ENCODE results near the gene SCN2A.
A peak's percentile ranks its signal among the peaks of the same experiment; 100 is the strongest.
"Not testable (repeated sequence)": the region's sequence is repeated elsewhere in the genome, so short reads cannot be mapped to it uniquely, and the experiment has no call there.

The SCN2A gene

GRCh38 chr2:165382362-165382761, 143.1 kb downstream of the SCN2A start:
- no peak for ATAC-seq (replicated peaks)
- no peaks in the 10 kb centered on the region for H3K9me3 Mint-ChIP-seq
- H3K4me1 Mint-ChIP-seq (ENCODE audit: low read depth in 2 of 2) = no peaks in the 10 kb centered on the region
- no peak overlapping the region for H3K4me3 Mint-ChIP-seq
- no peaks in the 10 kb centered on the region for H3K36me3 Mint-ChIP-seq (ENCODE audit: insufficient read depth)
- peaks cover 0 to 24% of the 10 kb centered on the region in 2 donors for H3K27me3 Mint-ChIP-seq
- H3K27ac Mint-ChIP-seq = no peak overlapping the region
- DNase-seq = no peak

DNA sequence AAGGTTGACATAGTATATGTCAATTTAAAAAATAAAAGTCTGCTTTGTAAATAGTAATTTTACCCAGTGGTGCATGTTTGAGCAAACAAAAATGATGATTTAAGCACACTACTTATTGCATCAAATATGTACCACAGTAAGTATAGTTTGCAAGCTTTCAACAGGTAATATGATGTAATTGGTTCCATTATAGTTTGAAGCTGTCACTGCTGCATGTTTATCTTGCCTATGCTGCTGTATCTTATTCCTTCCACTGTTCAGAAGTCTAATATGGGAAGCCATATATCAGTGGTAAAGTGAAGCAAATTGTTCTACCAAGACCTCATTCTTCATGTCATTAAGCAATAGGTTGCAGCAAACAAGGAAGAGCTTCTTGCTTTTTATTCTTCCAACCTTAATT, 151.7 kb downstream of the SCN2A start:
- no peaks in the 10 kb centered on the region for H3K9me3 Mint-ChIP-seq

GRCh38 chr2:165391791-165392190, 152.6 kb downstream of the SCN2A start:
- Mint-ChIP-seq H3K36me3 (ENCODE audit: insufficient read depth) (no peaks in the 10 kb centered on the region), H3K4me3 (peak overlapping the region in 1 of 2 donors; percentile 13), H3K27ac (no peak overlapping the region), H3K27me3 (peaks cover 7 to 20% of the 10 kb centered on the region in 2 donors), H3K9me3 (no peaks in the 10 kb centered on the region), H3K4me1 (ENCODE audit: low read depth in 2 of 2) (peaks cover 0 to 3% of the 10 kb centered on the region in 2 donors)
- no peak for ATAC-seq (replicated peaks)
- DNase-seq = no peak

More for the DNA sequence above, 151.7 kb downstream of the SCN2A start:
- Mint-ChIP-seq H3K4me3 (no peak overlapping the region), H3K27ac (no peak overlapping the region), H3K4me1 (ENCODE audit: low read depth in 2 of 2) (peaks cover 0 to 3% of the 10 kb centered on the region in 2 donors), H3K27me3 (peaks cover 7 to 15% of the 10 kb centered on the region in 2 donors), H3K36me3 (ENCODE audit: insufficient read depth) (no peaks in the 10 kb centered on the region)
- ATAC-seq (replicated peaks) (no peak), DNase-seq (no peak)

DNA sequence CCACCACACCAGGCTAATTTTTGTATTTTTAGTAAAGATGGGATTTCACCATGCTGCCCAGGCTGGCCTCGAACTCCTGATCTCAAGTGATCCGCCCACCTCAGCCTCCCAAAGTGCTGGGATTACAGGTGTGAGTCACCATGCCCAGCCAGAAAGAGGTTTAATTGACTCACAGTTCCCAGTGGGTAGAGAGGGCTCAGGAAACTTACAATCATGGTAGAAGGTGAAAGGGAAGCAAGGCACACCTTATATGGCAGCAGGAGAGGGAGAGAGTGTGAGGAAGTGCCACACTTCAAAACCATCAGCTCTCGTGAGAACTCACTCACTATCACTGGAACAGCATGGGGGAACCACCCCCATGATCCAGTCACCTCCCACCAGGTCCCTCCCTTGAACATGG, 159.4 kb downstream of the SCN2A start:
- H3K9me3 Mint-ChIP-seq; H3K36me3 Mint-ChIP-seq (ENCODE audit: insufficient read depth); DNase-seq; H3K4me1 Mint-ChIP-seq (ENCODE audit: low read depth in 2 of 2); ATAC-seq (replicated peaks); H3K27ac Mint-ChIP-seq; H3K4me3 Mint-ChIP-seq: not testable (repeated sequence)
- H3K27me3 Mint-ChIP-seq = peaks cover 24 to 26% of the 10 kb centered on the region in 2 donors

- Mint-ChIP-seq H3K4me3 (no peak overlapping the region), H3K9me3 (no peaks in the 10 kb centered on the region), H3K4me1 (ENCODE audit: low read depth in 2 of 2) (no peaks in the 10 kb centered on the region), H3K27ac (no peak overlapping the region), H3K27me3 (peaks cover 17 to 26% of the 10 kb centered on the region in 2 donors), H3K36me3 (ENCODE audit: insufficient read depth) (no peaks in the 10 kb centered on the region)
- peak in 2 of 3 experiments; percentile 7 to 8 for DNase-seq
- peak; percentile 51 for ATAC-seq (replicated peaks)
Measured at GRCh38 chr2:165401285-165401852, 162.2 kb downstream of the SCN2A start.

GRCh38 chr2:165402162-165402561, 162.9 kb downstream of the SCN2A start:
- Mint-ChIP-seq H3K36me3 (ENCODE audit: insufficient read depth) (no peaks in the 10 kb centered on the region), H3K27me3 (peaks cover 17 to 26% of the 10 kb centered on the region in 2 donors), H3K9me3 (no peaks in the 10 kb centered on the region), H3K4me1 (ENCODE audit: low read depth in 2 of 2) (no peaks in the 10 kb centered on the region), H3K4me3 (no peak overlapping the region), H3K27ac (no peak overlapping the region)
- ATAC-seq (replicated peaks) (no peak), DNase-seq (no peak)

DNA sequence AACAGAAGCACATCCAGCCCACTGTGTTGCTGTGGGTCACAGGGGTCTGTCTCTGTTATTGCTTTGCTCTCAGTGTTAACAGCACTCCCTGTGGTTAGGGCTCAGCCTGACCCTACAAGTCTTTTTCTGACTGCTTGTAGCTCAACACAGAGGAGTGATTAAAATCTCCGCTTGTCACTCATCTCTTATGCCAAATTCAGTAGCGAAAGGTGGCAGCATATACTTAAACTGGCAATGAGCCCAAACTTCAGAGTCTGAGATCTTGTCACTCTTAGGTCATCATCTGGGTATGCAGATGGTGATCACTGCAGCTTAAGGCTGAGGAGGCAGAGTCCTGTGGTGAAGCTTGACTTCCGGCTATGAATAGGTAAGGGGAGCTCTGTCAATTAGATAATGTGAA, 167.0 kb downstream of the SCN2A start:
- H3K9me3 Mint-ChIP-seq = no peaks in the 10 kb centered on the region
- H3K4me1 Mint-ChIP-seq (ENCODE audit: low read depth in 2 of 2) = no peaks in the 10 kb centered on the region
- no peaks in the 10 kb centered on the region for H3K36me3 Mint-ChIP-seq (ENCODE audit: insufficient read depth)
- no peak overlapping the region for H3K4me3 Mint-ChIP-seq
- ATAC-seq (replicated peaks) = no peak
- no peak for DNase-seq
- H3K27ac Mint-ChIP-seq = no peak overlapping the region
- peaks cover 21 to 24% of the 10 kb centered on the region in 2 donors for H3K27me3 Mint-ChIP-seq

DNA sequence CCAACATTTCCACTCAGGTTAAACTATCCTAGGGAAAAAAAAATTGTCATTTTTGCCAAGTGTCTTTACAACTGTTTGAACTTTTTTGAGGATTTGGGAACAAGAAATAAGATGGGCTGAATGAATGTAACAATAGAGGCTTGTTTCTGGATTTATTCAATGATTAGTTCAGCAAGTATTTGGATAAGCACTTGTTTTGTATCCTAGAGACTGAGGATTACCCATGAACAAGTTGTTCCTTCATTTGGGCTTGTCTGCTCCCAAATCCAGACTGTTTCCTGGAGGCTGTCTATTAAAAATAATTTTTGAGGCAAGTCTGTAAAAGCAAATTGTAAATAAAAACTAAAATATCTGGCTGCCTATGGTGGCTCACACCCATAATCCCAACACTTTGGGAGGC, 168.3 kb downstream of the SCN2A start:
- Mint-ChIP-seq H3K9me3 (no peaks in the 10 kb centered on the region), H3K36me3 (ENCODE audit: insufficient read depth) (no peaks in the 10 kb centered on the region), H3K4me1 (ENCODE audit: low read depth in 2 of 2) (no peaks in the 10 kb centered on the region), H3K27me3 (peaks cover 12 to 15% of the 10 kb centered on the region in 2 donors), H3K4me3 (no peak overlapping the region), H3K27ac (no peak overlapping the region)
- no peak for ATAC-seq (replicated peaks)
- DNase-seq = no peak

DNA sequence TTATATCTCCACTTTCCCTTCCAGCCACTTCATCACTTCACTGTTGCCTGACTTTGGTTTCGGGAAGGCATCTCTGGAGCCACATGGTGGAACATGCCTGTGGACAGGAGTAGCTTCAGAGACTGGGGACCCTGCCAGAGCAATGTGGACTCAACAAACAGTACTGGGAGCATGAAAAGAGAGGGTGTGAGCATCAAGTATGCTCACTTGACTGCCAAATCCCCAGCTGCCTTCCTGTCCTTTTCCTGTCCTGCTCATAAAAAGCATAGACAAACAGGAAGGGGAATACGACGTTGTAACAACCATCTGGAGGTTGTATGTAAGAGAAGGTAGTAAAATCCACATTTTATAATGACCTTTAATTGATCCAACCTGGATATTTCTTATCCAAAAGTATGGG, 169.0 kb downstream of the SCN2A start:
- H3K36me3 Mint-ChIP-seq (ENCODE audit: insufficient read depth) = no peaks in the 10 kb centered on the region
- DNase-seq (no peak), ATAC-seq (replicated peaks) (no peak)
- H3K4me3 Mint-ChIP-seq = no peak overlapping the region
- H3K27ac Mint-ChIP-seq = no peak overlapping the region
- H3K9me3 Mint-ChIP-seq = no peaks in the 10 kb centered on the region
- peaks cover 12 to 15% of the 10 kb centered on the region in 2 donors for H3K27me3 Mint-ChIP-seq
- H3K4me1 Mint-ChIP-seq (ENCODE audit: low read depth in 2 of 2) = no peaks in the 10 kb centered on the region

DNA sequence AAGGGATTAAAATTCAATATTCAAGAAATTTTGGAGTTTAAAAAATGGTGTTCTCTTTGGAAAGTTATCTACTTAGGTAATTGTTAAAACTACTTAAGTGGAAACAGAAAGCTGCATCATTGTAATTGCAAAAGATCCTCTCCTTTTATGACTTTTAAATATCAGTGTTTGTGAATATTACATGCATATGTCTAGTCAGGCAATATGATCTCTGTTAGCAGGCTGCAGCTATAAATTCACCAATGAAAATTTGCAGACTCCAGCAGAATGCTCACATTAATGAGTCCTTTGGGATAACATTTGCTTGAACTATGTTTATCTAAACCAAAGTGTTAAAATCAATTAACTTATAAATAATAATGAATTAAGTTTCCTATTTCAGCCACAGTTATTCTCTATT, 171.1 kb downstream of the SCN2A start:
- peaks cover 20 to 21% of the 10 kb centered on the region in 2 donors for H3K27me3 Mint-ChIP-seq
- no peaks in the 10 kb centered on the region for H3K9me3 Mint-ChIP-seq
- no peak overlapping the region for H3K27ac Mint-ChIP-seq
- no peak for DNase-seq
- no peaks in the 10 kb centered on the region for H3K4me1 Mint-ChIP-seq (ENCODE audit: low read depth in 2 of 2)
- H3K4me3 Mint-ChIP-seq = no peak overlapping the region
- no peaks in the 10 kb centered on the region for H3K36me3 Mint-ChIP-seq (ENCODE audit: insufficient read depth)
- no peak for ATAC-seq (replicated peaks)

DNA sequence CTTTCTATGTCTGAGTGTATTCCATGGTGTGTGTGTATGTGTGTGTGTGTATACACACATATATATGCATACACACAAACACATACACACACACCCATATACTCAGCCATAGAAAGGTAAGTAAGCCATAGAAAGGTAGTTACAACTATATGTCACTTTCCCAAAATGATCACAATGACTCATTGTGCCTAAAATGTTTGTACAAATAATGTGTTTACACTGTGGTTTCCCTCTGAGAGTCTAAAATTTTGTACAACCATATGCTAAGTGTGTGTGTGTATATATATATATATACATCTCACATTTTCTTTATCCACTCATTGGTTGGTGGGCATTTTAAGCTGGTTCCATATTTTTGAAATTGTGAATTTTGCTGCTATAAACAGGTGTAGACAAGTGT, 175.0 kb downstream of the SCN2A start:
- peaks cover 3 to 9% of the 10 kb centered on the region in 2 donors for H3K9me3 Mint-ChIP-seq
- H3K4me1 Mint-ChIP-seq (ENCODE audit: low read depth in 2 of 2) = no peaks in the 10 kb centered on the region
- no peak overlapping the region for H3K4me3 Mint-ChIP-seq
- no peak for ATAC-seq (replicated peaks)
- H3K36me3 Mint-ChIP-seq (ENCODE audit: insufficient read depth) = no peaks in the 10 kb centered on the region
- no peak for DNase-seq
- H3K27me3 Mint-ChIP-seq = peaks cover 34 to 41% of the 10 kb centered on the region in 2 donors
- no peak overlapping the region for H3K27ac Mint-ChIP-seq

DNA sequence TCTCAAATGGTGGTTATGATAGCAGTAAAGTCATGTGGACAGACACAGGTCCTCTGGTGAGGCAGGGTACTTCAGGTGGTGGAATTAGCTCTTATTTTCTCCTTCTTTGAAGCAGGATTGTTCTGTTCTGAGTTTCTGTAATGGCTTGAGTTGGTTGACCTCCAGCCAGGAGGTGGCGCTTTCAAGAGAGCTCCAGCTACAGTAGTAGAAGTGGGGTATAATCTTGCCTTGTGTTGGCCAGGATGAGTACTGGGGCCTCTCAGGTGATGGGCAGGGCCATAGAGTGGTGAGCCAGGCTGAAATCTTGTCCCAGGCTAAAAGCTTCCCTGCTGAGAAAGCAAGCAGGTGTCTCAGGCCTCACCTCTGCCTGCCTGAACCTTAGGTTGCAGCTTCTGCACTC, 177.8 kb downstream of the SCN2A start:
- Mint-ChIP-seq H3K9me3 (peaks cover 3 to 9% of the 10 kb centered on the region in 2 donors), H3K4me3 (no peak overlapping the region), H3K27me3 (peaks cover 32 to 33% of the 10 kb centered on the region in 2 donors), H3K4me1 (ENCODE audit: low read depth in 2 of 2) (no peaks in the 10 kb centered on the region), H3K36me3 (ENCODE audit: insufficient read depth) (no peaks in the 10 kb centered on the region), H3K27ac (no peak overlapping the region)
- no peak for DNase-seq
- ATAC-seq (replicated peaks) = no peak

DNA sequence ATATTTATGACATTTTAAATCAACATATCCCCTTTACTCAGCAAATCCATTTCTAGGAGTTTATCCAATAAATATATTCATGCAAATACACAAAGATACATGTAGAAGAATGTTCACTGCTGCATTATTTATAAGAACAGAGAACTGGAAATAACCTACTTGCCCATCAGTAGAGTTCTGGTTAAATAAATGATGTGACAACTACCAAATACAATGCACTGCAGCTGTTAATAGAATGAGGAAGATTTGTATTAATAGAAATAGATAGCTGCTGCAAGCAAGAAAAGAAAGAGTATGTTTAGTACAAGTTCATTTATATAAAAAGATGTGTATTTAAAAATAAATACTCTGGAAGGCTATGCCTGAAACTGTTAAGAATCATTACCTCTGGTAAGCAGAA, 181.0 kb downstream of the SCN2A start:
- H3K4me3 Mint-ChIP-seq = no peak overlapping the region
- H3K9me3 Mint-ChIP-seq = peaks cover 3 to 9% of the 10 kb centered on the region in 2 donors
- H3K27me3 Mint-ChIP-seq = peaks cover 25 to 26% of the 10 kb centered on the region in 2 donors
- no peaks in the 10 kb centered on the region for H3K36me3 Mint-ChIP-seq (ENCODE audit: insufficient read depth)
- no peaks in the 10 kb centered on the region for H3K4me1 Mint-ChIP-seq (ENCODE audit: low read depth in 2 of 2)
- no peak overlapping the region for H3K27ac Mint-ChIP-seq
- DNase-seq (no peak), ATAC-seq (replicated peaks) (no peak)

DNA sequence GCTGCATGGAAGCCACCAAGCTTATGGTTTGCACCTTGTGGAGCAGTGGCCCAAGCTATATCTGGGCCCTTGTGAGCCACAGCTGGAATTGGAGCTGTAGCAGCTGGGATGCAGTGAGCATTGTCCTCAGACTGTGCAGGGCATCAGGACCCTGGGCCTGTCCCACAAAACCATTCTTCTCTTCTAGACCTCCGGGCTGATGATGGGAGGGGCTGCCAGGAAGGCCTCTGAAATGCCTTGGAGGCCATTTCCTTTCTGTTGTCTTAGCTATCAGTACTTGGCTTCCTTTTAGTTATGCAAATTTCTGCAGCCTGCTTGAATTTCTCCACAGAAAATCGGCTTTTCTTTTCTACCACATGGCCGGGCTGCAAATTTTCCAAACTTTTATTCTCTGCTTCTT, 183.9 kb downstream of the SCN2A start:
- Mint-ChIP-seq H3K9me3 (peaks cover 0 to 2% of the 10 kb centered on the region in 2 donors), H3K4me3 (no peak overlapping the region), H3K27ac (no peak overlapping the region), H3K36me3 (ENCODE audit: insufficient read depth) (no peaks in the 10 kb centered on the region), H3K27me3 (peaks cover 14 to 21% of the 10 kb centered on the region in 2 donors), H3K4me1 (ENCODE audit: low read depth in 2 of 2) (peaks cover 0 to 3% of the 10 kb centered on the region in 2 donors)
- ATAC-seq (replicated peaks) (no peak), DNase-seq (no peak)
